HG03095 (cell line): ENCODE data around the gene ZBTB47.

Experiments used
- ATAC-seq: cut with Tn5 transposase; IDR thresholded peaks from one replicate; pipeline ENCODE4 v1.9.1; 2021; ENCODE audit warnings: moderate library complexity; ENCODE audit not compliant: unreplicated experiment

ZBTB47 gene

DNA sequence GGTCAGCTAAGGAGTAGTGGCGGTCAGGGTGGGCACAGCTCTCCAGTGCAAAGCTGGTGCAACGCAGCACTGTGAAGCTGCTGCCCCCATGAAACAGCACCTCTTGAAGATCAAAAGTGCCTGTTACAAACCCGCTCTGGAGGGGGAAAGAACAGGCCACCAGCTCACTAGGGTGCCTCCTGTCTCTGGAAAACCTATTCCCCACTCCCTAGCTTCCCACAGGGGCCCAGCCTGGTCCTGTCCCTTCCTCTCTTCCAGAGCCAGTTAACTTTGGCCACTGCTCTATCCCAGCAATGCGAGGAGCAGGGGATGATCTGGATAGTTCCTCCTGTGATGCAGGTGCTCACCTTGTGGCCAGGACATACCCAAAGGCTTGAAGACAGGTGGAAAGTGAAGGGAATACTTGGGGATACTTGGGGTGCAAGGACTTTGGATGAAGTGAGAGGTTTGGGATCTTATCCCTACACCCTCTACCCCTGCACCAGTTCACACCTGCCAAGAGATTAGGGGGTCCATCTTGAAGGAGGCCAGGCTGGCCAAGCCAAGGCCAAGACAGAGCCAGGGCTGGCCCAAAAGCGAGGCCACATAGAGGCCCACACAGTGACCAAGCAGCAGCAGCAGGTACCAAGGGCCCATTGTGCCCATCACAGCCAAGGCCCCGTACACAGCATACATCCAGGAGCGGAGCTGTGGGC lies 44.9 kb downstream of the ZBTB47 start:
- ATAC-seq, result no peak

DNA sequence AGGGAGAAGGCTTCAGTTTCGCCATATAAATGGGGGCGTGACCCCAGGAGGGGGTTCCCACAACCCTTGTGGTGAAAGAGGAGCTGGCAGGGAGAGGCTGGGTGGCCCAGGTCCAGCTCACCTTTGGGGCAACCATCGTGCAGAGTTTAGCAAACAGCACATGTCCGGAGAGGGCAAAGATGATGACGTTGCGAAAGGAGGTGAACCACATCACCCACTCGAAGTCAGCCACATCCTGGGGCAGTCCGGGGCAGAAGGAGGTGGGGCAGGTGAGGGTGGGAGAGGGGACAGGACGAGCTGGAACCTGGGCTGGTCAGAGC lies 45.4 kb downstream of the ZBTB47 start:
- ATAC-seq, result no peak

DNA sequence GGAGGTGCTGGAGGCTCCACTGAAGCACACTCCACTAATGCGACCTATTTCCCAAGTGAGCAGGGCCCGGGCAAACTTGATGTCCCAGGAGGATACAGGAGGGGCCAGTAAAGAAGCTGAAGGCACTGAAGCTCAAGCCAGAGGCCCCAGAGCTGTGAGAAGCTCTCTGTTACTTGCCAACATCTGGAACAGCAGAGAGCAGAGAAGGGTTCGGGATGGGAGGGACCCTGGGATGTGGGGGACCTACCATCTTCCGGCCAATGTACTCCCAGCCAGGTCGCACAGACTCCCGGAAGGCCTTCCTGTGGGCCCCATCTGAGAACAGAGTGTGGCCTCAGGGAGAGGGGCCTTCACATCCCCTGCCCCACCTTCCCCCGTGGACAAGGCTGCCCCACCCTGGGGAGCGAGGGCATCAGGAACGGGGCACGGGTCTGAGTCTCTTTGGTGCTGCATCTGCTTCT lies 46.0 kb downstream of the ZBTB47 start:
- ATAC-seq, result no peak

DNA sequence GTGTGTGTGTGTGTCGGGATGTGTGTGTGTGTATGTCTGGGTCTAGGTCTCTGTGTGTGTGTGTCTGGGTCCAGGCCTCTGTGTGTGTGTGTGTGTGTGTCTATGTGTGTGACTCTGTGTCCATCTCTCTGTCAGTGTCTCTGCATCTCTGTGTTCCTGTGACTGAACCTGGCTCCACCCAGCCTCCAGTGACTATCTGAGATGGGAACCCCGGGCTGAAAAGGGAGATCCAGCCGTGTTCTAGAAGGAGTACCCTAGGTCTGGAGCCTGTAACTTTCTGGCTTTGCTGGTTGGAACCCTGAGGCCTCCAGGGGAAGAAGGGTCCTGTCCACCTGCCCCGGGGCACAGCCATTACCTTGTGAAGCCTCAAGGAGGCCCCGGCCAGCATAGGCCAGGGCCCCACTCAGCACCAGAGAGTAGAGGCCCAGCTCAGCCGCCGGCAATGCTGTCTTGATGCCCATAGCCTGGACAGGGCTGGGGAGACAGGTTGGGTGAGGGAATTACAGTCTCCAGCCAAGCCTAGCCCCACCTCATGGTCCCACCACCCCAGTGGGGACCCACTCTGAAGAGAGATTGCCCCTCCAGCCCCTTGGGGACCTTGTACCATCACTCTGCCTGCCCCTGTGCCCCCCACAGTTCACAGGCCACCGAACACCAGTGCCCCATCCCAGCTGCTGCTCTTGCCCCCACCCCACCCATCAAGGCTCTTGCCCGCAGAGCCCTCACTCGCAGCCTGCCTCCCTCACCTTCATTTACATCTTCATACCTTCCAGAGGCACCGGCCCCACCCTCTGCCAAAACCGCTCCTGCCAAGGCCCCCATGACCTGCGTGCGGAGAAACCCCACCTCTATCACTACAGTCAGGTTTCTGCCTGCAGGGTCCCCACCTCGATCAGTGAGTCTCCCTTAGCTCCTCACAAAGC lies 47.1 kb downstream of the ZBTB47 start:
- ATAC-seq, result no peak

DNA sequence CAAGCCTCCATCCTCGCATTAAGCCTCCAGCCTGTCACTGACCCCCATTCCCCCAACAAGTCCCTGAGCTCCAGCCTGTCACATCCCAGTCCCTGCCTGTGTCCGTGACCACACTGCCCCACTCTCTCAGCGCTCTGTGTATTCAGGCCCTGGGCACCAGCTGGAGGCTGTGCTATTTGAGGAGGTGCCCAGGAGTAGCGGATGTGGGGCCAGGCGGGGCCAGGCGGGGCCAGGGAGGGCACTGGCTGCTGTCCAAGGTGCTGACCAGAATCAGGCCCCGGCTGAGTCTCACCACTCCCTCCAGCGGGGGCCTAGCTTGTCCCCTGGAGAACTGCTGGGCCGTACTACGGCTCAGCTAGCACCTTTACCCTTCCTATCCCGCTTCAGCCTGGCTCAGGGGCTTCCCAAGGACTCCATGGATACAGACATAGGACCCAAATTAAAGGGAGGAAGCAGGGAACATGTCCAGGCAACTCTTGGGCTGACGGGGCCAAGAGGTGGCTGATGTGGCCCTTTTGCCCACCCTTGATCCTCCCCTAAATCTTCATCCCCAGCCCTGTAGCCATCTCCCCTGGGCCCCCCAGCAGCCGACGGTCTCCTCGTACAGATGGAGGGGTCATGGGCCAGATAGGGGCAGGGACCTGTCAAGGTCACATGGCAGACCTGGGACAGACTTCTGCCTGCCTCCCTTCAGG lies 48.0 kb downstream of the ZBTB47 start:
- ATAC-seq, result no peak

DNA sequence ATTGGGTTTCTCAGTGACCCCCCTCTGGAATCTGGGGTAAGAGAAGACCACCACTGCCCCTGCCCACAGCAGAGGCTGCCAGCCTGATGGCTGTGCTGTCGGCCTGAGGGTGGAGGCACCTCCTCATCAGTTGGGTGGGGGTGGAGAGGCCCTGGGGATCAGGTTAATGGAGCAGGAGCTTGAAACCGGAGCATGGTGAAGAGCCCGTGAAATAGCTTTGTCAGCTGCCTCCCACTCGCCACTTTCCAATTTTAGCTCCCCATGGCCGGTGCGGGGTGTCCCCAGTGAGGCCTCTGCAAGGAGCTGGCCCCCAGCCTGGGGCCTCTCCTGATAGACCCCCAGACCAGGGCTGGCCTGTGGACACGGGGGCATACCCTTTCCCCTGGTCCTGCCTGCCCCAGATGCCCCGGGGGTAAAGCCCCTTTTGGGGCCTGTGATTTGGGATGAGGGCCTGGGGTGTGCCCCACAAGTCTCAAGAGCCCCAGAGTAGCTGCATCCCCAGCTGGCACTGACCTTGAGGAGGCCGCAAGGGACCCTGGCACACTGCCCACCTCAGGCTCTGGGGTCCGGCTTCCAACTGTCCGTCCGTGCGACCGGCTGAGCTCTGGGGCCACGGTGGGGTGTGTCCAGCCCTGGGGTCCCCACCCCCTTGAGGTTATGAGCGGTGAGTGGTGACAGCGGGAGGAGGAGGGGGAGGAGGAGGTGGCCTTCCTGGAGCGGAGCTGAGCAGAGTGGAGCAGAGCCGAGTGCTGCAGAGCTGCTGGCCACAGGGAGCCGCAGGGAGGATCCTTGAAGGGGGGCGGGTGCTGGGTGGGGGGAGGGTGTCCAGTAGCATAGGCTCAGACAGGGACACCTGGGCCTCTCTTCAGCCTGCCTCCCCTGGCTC lies 48.8 kb downstream of the ZBTB47 start, which contains the start of gene HHATL:
Gene HHATL (minus strand): TSS at position 733 of the 886 bp plus-strand sequence. CDS start 1,972 bp downstream, outside the sequence.
- ATAC-seq, result no peak

DNA sequence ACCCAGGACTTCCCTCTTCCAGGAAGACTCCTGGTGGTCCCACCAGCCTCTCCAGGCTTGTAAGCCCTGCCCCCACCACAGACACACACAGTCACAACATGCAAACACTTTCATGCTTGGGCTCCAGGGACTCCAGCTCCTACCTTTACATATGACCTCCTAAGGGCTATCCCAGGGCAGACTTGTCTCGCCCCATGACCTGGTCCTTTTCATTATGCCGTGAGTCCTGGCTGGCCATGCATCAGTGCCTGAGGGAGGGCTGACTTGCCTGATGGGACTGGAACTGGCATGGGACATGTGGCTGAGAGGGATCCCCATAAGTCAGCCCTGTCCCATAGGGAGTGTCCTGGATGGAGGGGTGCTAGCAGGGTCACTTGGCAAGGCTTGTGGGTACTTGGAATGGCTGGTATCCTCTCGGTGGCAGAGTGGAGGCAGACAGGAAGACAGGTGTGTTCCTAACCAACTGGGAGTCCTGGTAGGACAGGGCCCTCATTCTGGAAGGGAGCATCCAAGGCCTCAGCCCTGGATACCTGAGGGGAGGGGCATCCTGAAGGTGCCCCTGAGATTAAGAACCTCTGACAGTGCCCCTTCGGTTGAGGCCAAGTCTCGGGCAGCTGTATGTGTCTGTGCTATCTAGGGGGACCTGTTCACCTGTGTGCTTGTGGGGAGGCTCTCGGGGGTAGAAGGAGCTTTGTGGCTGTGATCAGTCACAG lies 49.6 kb downstream of the ZBTB47 start:
- ATAC-seq, result no peak

DNA sequence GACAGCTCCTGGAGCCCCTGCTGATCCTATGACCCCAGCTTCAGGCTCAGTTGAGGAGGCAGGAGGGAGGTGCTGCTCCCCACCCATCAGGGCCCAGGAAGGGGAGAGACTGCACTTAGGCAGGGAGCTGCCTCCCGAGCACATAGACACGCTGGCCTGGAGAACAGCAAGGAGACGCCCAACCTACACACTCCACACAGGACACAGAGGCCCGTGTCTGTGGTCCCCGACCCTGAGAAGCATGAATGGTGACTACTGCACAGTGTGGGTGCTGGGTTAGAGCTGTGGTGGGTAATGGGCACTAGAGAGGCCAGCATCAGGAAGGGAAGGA lies 50.2 kb downstream of the ZBTB47 start:
- ATAC-seq, result no peak

DNA sequence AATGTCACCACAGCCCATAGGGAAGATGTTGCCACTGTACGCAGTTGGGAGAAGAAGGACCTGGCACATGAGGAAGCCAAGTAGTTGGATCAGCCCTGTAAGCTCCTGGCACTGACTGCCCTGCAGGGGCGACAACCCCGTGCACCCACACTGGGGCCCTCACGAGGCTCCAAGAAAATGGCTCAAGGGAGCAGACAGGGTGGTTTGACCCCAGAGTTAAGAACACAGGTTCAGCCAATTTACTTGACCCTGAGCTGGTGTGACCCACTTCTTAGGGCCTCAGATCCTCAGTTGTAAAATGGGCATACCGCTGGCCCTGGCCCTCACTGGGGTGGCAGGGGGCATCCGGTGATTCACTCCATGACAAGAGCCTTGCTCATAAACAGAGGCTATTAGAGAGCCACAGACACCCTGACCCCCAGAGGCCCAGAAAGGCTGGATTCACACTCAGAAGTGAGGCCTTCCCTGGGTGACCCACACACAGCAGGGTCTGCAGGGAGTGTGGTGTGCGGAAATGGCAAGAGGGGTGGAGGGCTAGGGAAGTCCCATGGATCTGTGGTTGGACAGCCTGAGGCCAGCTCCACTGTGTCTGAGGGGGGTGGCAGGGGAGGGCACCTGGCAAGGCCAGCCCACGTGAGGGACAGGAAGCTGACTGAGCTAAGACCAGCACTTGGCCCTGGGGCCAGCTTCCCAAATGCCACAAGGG lies 50.8 kb downstream of the ZBTB47 start:
- ATAC-seq, result no peak

DNA sequence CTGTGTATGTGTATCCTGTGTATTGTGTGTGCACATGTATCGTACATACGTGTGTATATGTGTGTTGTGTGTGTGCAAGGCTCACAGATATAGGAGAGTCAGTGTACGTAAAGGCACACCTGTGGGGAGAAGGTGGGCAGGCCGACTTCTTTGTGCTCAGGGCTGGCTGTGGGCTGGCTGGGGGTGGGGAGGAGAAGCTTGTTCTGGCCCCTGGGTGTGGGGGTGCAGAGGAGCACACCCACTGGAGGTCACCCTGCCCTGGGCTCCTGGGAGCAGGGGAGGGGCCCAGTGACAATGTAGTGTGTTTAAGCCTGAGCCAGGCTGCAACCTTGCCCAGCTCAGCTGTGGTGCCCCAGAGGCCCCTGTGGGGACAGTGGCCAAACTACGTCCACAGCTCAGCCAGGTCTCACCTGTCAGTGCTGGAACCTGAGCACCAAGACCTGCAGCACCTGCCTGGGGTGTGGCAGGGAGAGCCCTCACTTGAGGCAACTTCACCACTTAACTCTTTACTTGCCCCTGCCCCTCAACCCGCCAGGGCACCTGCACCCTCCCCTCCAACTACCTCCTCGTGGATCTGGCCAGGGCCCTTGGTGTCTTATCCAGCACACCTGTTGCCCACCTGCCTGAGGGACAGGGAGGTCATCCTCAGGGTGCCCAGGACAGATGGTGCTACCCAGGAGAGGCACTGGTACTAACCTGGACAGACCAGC lies 51.7 kb downstream of the ZBTB47 start:
- ATAC-seq, result no peak

DNA sequence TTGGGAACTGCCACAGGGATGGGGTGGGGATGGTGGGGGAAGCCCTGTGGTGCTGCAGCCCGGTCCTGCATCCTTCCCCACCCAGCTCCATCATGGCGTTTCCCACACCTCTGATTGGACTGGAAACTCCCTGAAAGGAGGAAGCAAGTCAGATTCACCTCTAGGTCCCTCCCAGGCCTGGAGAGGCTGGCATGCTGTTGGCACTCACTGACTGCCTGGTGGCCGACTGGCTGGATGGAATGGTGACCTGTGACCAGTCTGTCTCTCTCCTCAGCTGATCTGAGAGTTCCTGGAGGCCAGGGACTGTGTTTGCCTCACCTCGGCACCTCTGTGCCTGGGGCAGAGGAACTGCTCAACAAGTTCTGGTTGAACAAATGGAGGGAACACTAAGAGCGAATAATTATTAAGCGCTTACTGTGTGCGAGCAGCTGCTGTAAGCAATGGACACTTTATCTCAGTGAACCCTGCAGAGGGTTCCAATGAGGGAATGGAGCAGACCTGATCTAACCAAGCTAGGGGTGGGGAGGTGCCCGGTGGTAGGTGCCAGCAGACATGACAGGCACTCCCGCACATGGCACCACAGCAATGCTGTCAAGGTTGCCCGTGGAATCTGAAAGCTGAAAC lies 52.6 kb downstream of the ZBTB47 start:
- ATAC-seq, result no peak

DNA sequence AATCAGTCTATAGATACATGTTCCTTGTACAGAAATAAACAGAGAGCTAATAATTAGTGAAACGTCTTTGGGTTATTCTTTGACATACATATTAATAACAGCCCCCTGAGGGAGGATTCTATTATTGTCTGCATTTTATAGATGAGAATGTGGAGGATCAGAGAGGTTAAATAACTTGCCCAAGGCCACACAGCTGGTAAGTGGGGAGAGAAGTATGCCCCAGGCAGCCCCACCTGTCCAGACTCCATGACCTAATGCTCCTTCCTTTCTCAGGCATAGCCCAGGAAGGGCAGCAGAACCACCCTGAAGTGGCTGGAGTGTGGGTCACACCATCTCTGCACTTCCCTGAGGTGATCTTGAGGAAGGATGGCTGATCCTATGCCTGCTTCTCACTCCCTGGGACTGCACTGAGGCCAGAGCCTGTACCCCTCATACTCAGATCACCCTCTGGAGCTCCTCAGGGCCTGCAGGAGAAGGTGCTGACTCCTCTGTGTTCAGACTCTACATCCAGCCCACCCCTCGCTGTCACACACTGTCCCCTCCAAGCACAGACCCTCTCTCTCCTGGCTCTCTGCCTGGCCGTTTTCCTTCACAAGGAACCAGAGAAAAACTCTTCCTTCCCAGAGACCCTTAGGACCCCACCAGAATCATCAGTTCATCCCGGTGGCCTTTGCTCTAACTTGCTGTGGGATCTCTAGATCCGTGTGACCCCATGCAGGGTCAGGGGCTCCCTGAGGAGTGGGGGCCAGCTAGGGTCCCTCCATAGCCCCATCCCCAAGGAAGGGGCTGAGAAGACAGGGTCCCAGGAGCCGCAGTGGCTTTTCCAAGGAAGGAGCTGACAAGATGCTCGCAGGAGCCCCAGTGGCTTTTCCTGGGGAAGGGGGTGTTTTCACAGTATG lies 53.5 kb downstream of the ZBTB47 start:
- no peak for ATAC-seq

DNA sequence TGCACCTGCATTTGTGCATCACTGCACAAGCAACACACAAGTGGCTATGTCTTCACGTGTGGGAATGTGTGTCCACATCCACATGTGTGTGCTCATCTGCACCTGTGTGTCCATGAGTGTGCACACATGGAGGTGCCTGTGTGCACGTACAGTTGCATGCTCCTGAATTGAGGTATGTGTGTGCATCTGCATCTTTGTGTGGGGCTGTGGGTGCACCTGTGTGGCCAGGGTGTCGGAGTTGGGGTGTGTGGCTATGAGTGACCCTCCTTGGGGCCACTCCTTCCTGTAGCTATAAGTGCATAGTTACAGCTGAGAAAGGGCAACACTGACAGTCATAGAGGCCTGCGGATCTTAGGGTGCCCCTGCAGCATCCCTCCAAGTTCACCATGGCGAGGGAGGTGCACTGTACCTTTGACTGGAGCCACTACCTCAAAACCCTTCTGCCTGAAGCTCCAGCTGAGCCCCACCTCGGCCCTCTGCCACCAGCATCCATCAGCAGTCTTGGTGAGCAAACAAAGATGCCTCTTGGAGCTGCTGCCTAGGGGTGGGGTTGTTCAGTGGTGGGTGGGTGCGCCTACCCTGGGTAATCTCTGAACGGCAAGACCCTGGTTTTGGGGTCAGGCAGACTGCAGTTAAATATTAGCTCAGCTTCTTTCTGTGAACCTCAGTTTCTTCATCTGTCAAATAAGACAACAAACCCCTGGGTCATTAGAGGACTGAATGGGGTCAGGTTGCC lies 54.3 kb downstream of the ZBTB47 start:
- ATAC-seq, result no peak

DNA sequence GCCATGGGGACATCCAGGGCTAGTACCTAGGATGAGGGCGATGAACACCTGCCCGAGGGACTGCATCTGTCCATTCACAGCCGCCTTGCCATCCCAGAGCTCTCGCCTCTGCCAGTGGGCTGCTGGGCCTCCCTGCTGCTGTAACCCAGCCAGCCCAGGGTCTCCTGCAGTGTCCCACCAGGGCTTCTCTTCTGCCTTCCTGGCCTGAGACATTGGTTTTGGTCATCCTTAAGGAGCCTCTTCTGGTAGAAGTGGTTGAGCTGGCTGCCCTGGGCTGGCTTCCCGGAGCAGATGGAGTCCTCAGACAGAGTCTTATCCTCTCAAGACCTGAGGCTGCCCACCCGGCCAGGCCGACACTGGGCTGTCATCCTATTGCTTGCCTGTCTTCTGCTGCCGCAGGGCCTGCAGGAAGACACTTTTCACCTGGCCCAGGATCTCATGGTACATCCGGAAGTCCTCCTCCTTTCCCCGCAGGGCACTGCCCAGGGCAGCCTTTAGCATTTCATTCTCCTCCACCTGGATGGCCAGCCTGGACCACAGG lies 55.2 kb downstream of the ZBTB47 start:
- ATAC-seq, result no peak

DNA sequence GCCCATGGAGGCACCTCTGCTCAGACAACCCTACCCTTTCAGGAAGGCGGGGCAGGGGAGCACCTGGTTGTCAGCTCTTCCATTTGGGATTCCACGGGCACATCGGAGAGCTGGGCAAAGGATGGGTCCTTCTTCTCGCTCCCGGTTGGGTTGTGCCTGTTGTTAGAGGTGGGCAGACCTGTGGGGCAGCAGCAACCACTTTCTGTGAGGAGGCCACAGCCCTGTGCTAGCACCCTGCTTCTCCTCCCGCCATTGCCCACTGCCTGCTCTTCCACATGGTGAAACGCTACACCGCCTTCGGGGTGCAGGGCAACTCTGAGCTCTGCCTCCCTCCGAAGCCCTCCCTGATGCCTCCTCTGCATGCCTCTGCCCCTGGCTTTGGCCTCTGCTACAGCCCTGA lies 56.1 kb downstream of the ZBTB47 start:
- ATAC-seq, result no peak

DNA sequence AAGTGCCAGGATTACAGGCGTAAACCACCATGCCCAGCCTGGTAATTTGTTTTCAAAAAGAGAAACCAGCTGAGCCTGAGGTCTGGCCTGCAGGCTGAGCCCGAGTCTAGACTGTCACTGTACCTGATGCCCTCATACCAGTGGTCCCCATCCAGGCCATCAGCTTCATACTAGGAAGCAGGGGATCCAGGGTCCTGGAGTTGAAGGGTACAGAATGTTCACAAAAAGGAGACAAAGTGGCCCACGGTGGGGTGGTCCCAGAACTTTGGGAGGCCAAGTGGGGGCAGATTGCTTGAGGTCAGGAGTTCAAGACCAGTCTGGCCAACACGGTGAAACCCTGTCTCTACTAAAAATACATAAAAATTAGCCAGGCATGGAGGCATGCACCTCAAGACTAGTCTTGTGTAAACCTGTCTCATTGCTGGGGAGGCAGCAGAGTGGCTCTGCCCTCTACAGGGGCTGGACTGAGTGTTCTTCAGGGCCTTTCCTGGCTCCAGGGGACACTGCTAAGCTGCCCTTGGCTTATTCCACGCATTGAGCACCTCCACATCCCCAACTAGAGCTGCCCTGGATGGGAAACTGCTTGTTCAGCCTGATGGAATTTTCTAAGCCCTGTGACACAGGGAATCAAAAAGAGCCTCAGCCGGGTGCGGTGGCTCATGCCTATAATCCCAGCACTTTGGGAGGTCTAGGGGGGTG lies 57.0 kb downstream of the ZBTB47 start:
- ATAC-seq, result no peak
